A549 treated with AZD2906 at 1 μM for 4 hours (cell line): ENCODE results near the gene PDE4B. TPM values are rescaled to one million over a fixed set of nuclear protein-coding genes. Genes with fewer than 3 reads are reported as not detected.

Experiments
- total RNA-seq: library from RNA; stranded (reverse); fragments of 200-300 nt; extraction: Qiagen RNA extraction; gene quantifications from 5 replicates; pipeline ENCODE4 v1.2.3, GENCODE V29; 2022

Gene PDE4B
- total RNA-seq, result 4.5 to 6.1 TPM (median 5.2 TPM) in 5 replicates

DNA sequence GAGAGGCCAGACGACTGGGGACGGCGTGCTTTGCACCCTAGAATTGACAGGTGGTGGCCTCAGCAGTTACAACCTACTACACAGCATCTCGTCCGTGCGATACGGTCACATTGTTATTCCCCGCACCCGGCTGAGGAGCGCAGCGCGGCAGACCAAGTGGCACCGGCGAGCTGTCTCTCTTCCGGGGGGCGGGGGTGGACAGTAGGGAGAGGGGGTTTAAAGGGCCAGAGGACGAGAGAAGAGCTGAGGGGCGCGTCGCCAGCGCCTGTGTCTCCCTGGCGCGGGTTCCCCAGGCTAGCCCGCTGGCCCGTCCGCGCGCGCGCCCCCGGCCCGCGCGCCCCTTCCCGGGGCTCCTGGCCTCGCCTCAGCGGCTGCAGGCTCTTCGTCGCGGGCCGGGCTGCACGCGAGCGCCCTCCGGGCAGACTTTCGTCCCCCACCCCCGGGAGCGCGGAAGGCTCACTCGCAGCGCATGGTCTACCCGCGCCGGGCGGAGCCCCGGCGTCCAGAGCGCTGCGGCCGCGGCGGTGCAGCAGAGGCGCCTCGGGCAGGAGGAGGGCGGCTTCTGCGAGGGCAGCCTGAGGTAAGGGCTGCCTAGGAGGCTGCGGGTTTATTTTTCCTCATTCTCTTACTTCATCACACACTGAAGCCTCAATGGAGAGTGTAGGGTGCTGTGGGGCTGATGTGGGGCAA is at the start of gene PDE4B:
Gene PDE4B (plus strand): TSS at position 227 of the 690 bp plus-strand sequence.

